NCI-H2107 treated with DMSO at 0.1 percent for 48 hours (cell line): ENCODE measurements around the gene HDAC4.

Source experiments
- DNase-seq: peaks from one replicate; lab custom pipeline; 2025; ENCODE audit not compliant: unreplicated experiment; lab: John Stamatoyannopoulos, UW

The HDAC4 gene

GRCh38 chr2:239162141-239162821, 238.5 kb downstream of the HDAC4 start:
- DNase-seq, result no peak

GRCh38 chr2:239161711-239162140, 239.1 kb downstream of the HDAC4 start:
- DNase-seq, result no peak

GRCh38 chr2:239160226-239161143, 240.3 kb downstream of the HDAC4 start:
- DNase-seq, result no peak

GRCh38 chr2:239159476-239159911, 241.3 kb downstream of the HDAC4 start:
- no peak for DNase-seq

GRCh38 chr2:239158641-239159475, 242.0 kb downstream of the HDAC4 start:
- DNase-seq, result no peak

GRCh38 chr2:239157771-239158170, 243.0 kb downstream of the HDAC4 start:
- no peak for DNase-seq

- DNase-seq, result no peak
Observed at GRCh38 chr2:239157269-239157668, 243.6 kb downstream of the HDAC4 start.

- DNase-seq, result no peak
Observed at GRCh38 chr2:239156516-239157265, 244.1 kb downstream of the HDAC4 start.

GRCh38 chr2:239155806-239156480, 244.9 kb downstream of the HDAC4 start:
- DNase-seq, result no peak

GRCh38 chr2:239154971-239155805, 245.6 kb downstream of the HDAC4 start:
- no peak for DNase-seq

GRCh38 chr2:239153806-239154591, 246.8 kb downstream of the HDAC4 start:
- DNase-seq, result no peak

GRCh38 chr2:239152916-239153305, 247.9 kb downstream of the HDAC4 start:
- no peak for DNase-seq

GRCh38 chr2:239152239-239152915, 248.4 kb downstream of the HDAC4 start:
- no peak for DNase-seq

GRCh38 chr2:239151201-239152131, 249.4 kb downstream of the HDAC4 start:
- no peak for DNase-seq

- DNase-seq, result no peak
Observed at GRCh38 chr2:239150125-239151011, 250.5 kb downstream of the HDAC4 start.

- no peak for DNase-seq
Observed at GRCh38 chr2:239149501-239149900, 251.3 kb downstream of the HDAC4 start.
